Measurements from ENCODE around the gene PRDM16.

PRDM16 gene

DNA sequence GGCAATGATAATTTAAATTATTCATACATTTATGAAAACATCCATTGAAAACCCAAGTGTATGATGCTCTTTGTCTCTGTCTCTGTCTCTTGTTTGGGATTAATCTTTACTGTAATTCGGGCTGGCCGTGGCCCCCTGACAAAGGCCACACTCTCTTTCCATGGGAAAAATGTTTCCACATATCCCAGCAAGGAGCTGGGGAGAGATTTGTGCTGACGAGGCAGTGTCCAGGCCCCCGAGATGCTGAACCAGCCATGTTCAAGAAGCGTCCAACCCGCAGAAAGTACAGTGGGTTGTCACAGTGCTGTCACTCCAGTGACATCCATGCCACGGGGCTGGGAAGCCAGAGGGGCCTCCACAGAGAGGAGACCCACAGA, 147.0 kb downstream of the PRDM16 start:
- H3K27ac ChIP-seq = no peak overlapping the region
- no peak for TF ChIP-seq ZFX (IDR thresholded peaks at IDR 0.05)
- TF ChIP-seq, protein P1, sequence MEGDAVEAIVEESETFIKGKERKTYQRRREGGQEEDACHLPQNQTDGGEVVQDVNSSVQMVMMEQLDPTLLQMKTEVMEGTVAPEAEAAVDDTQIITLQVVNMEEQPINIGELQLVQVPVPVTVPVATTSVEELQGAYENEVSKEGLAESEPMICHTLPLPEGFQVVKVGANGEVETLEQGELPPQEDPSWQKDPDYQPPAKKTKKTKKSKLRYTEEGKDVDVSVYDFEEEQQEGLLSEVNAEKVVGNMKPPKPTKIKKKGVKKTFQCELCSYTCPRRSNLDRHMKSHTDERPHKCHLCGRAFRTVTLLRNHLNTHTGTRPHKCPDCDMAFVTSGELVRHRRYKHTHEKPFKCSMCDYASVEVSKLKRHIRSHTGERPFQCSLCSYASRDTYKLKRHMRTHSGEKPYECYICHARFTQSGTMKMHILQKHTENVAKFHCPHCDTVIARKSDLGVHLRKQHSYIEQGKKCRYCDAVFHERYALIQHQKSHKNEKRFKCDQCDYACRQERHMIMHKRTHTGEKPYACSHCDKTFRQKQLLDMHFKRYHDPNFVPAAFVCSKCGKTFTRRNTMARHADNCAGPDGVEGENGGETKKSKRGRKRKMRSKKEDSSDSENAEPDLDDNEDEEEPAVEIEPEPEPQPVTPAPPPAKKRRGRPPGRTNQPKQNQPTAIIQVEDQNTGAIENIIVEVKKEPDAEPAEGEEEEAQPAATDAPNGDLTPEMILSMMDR (conservative IDR thresholded peaks at IDR 0.05) = no peak

DNA sequence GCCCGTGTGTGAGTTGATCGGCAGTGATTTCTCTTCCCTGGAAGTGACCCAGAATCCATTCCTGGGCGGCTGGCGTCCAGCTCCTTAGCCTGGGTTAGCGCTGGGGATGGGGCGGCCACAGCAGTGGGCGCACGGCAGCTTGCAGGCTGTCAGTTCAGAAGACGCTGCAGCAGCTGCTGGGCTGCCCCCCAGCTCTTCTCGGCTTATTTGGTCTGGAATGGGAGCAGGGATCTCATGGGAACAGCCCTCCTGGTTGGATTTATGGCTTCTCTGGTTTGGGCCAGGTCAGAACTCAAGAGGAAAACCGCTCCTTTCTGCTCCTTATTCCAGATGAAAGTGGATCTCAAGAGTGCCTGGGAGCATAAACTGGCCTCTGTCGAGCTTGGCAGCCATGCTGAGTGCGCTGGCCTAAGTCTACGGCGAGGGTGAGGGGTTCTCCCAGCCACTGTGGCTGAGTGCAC, 148.2 kb downstream of the PRDM16 start:
- no peak overlapping the region for H3K27ac ChIP-seq
- TF ChIP-seq, protein P1 (conservative IDR thresholded peaks at IDR 0.05) = no peak
- TF ChIP-seq ZFX (IDR thresholded peaks at IDR 0.05) = no peak

DNA sequence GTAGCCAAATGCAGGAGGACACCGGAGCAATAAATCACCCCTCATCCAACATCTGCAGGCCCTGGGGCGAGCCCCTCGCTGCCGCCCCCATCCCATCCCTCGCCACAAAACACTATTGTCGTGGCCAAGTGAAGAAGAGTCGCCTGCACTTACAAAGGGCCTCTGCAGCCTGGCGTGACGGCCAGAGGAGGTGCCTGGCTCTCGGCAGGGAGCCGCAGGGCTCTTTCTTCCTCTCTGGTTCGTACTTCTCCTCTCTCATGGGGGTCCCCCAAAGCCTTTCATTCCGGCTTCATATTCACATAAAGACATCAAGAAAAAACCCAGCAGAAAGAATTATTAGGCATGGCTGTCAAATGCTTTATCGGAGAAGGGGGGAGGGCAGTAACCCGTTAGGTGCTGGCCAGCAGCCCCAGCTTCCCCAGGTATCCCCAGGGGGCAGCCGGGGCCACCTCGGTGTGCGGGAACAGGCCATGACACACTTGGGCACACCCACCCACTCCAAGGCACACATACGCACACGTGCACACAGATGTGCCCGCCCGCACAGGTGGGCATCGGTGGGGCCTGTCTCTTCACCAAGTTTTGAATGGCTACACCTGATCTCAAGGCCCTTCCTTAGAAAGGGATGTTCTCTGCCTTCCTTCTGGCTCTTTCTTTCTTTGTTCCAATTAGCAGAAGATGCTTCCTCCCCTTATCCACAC, 149.1 kb downstream of the PRDM16 start:
- TF ChIP-seq ZFX (IDR thresholded peaks at IDR 0.05) = no peak
- TF ChIP-seq, protein P1 (conservative IDR thresholded peaks at IDR 0.05) = no peak
- no peak overlapping the region for H3K27ac ChIP-seq

DNA sequence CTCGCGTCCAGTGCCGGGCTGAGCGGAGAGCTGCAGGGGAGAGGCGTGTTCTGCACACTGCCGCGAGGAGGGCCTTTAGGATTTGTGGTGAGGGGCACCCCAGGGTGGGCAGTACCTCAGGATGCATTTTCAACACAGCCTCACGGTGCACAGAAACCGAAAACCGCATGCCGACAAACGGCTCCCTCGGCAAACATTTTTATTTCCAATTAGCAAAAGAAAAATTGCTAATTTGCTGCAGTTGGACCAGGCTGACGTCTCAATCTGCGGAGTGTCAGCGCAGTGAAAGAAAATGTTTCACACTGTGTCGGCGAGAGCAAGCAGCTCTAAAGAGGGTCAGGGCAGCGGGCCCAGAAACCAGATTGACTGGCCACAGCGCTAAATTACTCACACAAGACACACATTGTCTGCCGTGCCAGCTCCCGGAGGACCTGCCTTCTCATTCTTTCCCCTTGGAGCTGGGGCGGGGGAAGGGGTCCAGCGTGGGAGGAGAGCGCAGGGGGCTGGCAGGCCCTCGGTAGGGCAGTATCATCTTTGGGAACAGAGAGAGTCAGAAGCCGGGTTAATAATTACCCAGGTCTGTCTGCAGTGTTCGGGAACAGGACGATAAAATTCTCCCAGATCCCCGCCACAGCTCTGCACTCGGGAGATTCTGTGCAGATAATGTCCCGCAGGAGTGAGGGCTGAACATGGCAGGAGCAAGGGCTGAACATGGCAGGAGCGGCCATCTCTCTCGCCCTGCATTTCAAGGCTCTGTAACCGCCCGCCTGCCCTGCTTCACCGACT, 150.2 kb downstream of the PRDM16 start:
- no peak overlapping the region for H3K27ac ChIP-seq
- TF ChIP-seq ZFX (IDR thresholded peaks at IDR 0.05) = no peak
- TF ChIP-seq, protein P1 (conservative IDR thresholded peaks at IDR 0.05) = no peak

DNA sequence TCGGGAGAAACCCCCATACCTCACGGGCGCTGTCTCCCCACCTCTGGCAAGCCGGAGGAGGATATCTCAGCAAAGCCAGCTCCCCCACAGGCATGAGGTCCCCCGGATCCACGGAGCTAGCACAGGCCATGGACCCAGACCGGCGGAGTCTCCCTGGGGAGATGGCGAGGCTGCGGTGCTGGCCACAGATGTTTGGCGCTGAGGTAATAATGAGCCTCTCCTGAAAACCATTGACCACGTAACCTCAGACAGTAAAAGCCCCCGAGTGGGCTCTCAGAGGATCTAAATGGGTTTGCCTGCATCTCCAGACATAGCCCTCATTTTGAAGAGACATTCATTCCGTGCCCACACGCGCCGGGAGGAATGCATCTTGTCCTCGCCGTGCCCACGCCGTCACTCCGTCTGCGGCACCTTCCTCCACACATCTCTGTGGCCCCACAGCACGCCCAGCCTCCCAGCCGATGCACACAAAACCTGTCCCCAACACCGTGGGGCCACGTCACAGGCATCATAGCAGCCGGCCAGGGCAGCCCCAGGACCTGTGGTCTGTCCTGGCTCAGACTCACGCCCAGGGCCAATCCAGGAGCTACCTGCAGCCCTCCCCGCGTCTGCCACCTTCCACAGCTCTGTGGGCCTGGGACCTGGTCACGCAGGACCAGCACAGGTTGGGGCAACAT, 150.9 kb downstream of the PRDM16 start:
- TF ChIP-seq, protein P1 (conservative IDR thresholded peaks at IDR 0.05) = no peak
- no peak for TF ChIP-seq ZFX (IDR thresholded peaks at IDR 0.05)
- H3K27ac ChIP-seq = no peak overlapping the region

DNA sequence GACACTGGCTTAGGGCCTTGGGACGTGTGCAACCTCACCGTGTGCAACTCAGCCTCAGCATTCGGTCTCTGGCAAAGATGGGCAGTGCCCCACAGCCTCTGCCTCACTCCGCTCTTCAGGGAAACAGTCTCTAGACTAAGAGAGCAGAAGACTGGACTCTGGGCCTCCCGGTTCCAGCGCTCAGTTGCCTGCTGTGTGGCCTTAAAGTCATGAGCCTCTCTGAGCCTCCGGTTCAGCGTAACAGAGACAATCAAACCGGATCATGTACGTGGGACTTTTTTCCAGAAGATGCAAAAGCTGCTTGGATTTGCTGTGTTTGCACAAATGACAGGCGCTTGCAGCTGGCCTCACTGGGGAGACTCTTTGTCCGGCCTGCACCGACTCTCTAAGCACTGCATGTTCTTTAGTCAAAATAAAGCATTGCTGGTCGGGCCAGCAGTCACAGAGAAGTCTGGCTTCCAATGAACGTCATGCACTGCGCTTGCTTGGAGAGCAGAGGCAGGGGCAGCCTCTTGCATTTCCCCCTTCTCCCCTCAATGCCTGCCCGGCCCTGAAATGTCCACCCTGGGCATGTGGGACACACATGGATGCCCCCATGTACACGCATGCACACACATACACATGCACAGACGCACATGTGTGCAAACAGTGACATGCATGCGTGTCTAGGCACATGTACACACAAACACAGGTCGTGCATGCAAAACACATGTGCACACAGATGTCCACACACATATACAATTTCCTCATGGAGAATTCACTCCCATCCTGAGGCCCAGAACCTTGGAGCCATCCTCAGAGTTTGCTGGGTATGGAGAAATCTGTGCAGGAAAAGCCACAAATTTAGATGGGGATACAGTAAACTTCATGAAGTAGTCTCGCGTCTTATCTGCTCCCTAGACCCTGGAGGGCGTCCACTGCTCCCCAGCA, 152.4 kb downstream of the PRDM16 start:
- no peak for TF ChIP-seq ZFX (IDR thresholded peaks at IDR 0.05)
- TF ChIP-seq, protein P1 (conservative IDR thresholded peaks at IDR 0.05) = no peak
- H3K27ac ChIP-seq = no peak overlapping the region

Measured in C4-2B (cell line).